ENCODE data around the gene UBE2E1.

Gene UBE2E1

GRCh38 chr3:23820888-23821287, 15.1 kb downstream of the UBE2E1 start:
- DNase-seq (ENCODE audit: low read depth, low spot score) = no peak

- no peak for DNase-seq (ENCODE audit: low read depth, low spot score)
These were observed 16.1 kb downstream of the UBE2E1 start for GRCh38 chr3:23821858-23822257.

- no peak for DNase-seq (ENCODE audit: low read depth, low spot score)
These were observed 16.8 kb downstream of the UBE2E1 start for GRCh38 chr3:23822559-23822958.

GRCh38 chr3:23823620-23824019, 17.9 kb downstream of the UBE2E1 start:
- DNase-seq (ENCODE audit: low read depth, low spot score) = no peak

- no peak for DNase-seq (ENCODE audit: low read depth, low spot score)
These were observed 19.1 kb downstream of the UBE2E1 start for GRCh38 chr3:23824699-23825444.

GRCh38 chr3:23825802-23826201, 20.0 kb downstream of the UBE2E1 start:
- DNase-seq (ENCODE audit: low read depth, low spot score) = no peak

- DNase-seq (ENCODE audit: low read depth, low spot score) = no peak
These were observed 20.8 kb downstream of the UBE2E1 start for GRCh38 chr3:23826382-23827064.

- DNase-seq (ENCODE audit: low read depth, low spot score) = no peak
These were observed 23.6 kb downstream of the UBE2E1 start for GRCh38 chr3:23829242-23829934.

- no peak for DNase-seq (ENCODE audit: low read depth, low spot score)
These were observed 25.2 kb downstream of the UBE2E1 start for GRCh38 chr3:23830869-23831484.

GRCh38 chr3:23831517-23832394, 26.0 kb downstream of the UBE2E1 start:
- DNase-seq (ENCODE audit: low read depth, low spot score) = no peak

- no peak for DNase-seq (ENCODE audit: low read depth, low spot score)
These were observed 26.8 kb downstream of the UBE2E1 start for GRCh38 chr3:23832523-23832922.

GRCh38 chr3:23834082-23834870, 28.5 kb downstream of the UBE2E1 start:
- DNase-seq (ENCODE audit: low read depth, low spot score) = no peak

- no peak for DNase-seq (ENCODE audit: low read depth, low spot score)
These were observed 29.3 kb downstream of the UBE2E1 start for GRCh38 chr3:23835087-23835486.

GRCh38 chr3:23835802-23836201, 30.0 kb downstream of the UBE2E1 start:
- no peak for DNase-seq (ENCODE audit: low read depth, low spot score)

- no peak for DNase-seq (ENCODE audit: low read depth, low spot score)
These were observed 30.9 kb downstream of the UBE2E1 start for GRCh38 chr3:23836536-23837230.

- DNase-seq (ENCODE audit: low read depth, low spot score) = no peak
These were observed 31.5 kb downstream of the UBE2E1 start for GRCh38 chr3:23837286-23837685.

GRCh38 chr3:23837691-23838090, 31.9 kb downstream of the UBE2E1 start:
- no peak for DNase-seq (ENCODE audit: low read depth, low spot score)

- no peak for DNase-seq (ENCODE audit: low read depth, low spot score)
These were observed 34.8 kb downstream of the UBE2E1 start for GRCh38 chr3:23840521-23840920.

- no peak for DNase-seq (ENCODE audit: low read depth, low spot score)
These were observed 38.1 kb downstream of the UBE2E1 start for GRCh38 chr3:23843869-23844268.
